GM21526 (cell line): ENCODE data around the gene RNGTT.
"Not testable (repeated sequence)": the region's sequence is repeated elsewhere in the genome, so short reads cannot be mapped to it uniquely, and the experiment has no call there.

Experiments used
- ATAC-seq: cut with Tn5 transposase; IDR thresholded peaks from one replicate; pipeline ENCODE4 v1.9.1; 2021; ENCODE audit warnings: moderate library complexity; ENCODE audit not compliant: unreplicated experiment, low FRiP score

The RNGTT gene

GRCh38 chr6:88741939-88742338 lies 221.5 kb downstream of the RNGTT start:
- ATAC-seq = no peak

GRCh38 chr6:88741071-88741470 lies 222.3 kb downstream of the RNGTT start:
- ATAC-seq = no peak

GRCh38 chr6:88734544-88734943 lies 228.9 kb downstream of the RNGTT start:
- ATAC-seq = no peak

- no peak for ATAC-seq
Measured at GRCh38 chr6:88730611-88731011, 232.8 kb downstream of the RNGTT start.

GRCh38 chr6:88728756-88729155 lies 234.7 kb downstream of the RNGTT start:
- no peak for ATAC-seq

- ATAC-seq = not testable (repeated sequence)
Measured at GRCh38 chr6:88726409-88726808, 237.0 kb downstream of the RNGTT start.

GRCh38 chr6:88725111-88725975 lies 238.1 kb downstream of the RNGTT start:
- ATAC-seq = no peak

- ATAC-seq = no peak
Measured at GRCh38 chr6:88722686-88723085, 240.7 kb downstream of the RNGTT start.

- ATAC-seq = not testable (repeated sequence)
Measured at GRCh38 chr6:88716399-88716798, 247.0 kb downstream of the RNGTT start.

GRCh38 chr6:88712243-88712936 lies 251.0 kb downstream of the RNGTT start:
- ATAC-seq = no peak

- no peak for ATAC-seq
Measured at GRCh38 chr6:88709819-88710246, 253.6 kb downstream of the RNGTT start.

GRCh38 chr6:88708197-88708744 lies 255.1 kb downstream of the RNGTT start:
- ATAC-seq = no peak

- ATAC-seq = peak; percentile 74
Measured at GRCh38 chr6:88705601-88706000, 257.8 kb downstream of the RNGTT start.

- no peak for ATAC-seq
Measured at GRCh38 chr6:88704980-88705379, 258.4 kb downstream of the RNGTT start.

GRCh38 chr6:88702956-88703556 lies 260.4 kb downstream of the RNGTT start:
- no peak for ATAC-seq

GRCh38 chr6:88698661-88699060 lies 264.8 kb downstream of the RNGTT start:
- no peak for ATAC-seq

GRCh38 chr6:88695937-88696336 lies 267.5 kb downstream of the RNGTT start:
- ATAC-seq = no peak

GRCh38 chr6:88683734-88684133 lies 279.7 kb downstream of the RNGTT start:
- no peak for ATAC-seq

GRCh38 chr6:88680654-88681053 lies 282.8 kb downstream of the RNGTT start:
- no peak for ATAC-seq

- no peak for ATAC-seq
Measured at GRCh38 chr6:88679841-88680240, 283.6 kb downstream of the RNGTT start.

- ATAC-seq = no peak
Measured at GRCh38 chr6:88677356-88677755, 286.1 kb downstream of the RNGTT start.
